GM12801 (cell line): ENCODE data around the gene ATG16L1.

Experiments
- TF ChIP-seq, protein P1 (sequence below): IDR thresholded peaks from one replicate; pipeline ENCODE4 v1.5.1; 2011; ENCODE audit warnings: control low read depth; ENCODE audit not compliant: insufficient read length; ENCODE audit errors: extremely low read depth

Gene ATG16L1

GRCh38 chr2:233343171-233343705, 91.8 kb downstream of the ATG16L1 start:
- TF ChIP-seq, protein P1, sequence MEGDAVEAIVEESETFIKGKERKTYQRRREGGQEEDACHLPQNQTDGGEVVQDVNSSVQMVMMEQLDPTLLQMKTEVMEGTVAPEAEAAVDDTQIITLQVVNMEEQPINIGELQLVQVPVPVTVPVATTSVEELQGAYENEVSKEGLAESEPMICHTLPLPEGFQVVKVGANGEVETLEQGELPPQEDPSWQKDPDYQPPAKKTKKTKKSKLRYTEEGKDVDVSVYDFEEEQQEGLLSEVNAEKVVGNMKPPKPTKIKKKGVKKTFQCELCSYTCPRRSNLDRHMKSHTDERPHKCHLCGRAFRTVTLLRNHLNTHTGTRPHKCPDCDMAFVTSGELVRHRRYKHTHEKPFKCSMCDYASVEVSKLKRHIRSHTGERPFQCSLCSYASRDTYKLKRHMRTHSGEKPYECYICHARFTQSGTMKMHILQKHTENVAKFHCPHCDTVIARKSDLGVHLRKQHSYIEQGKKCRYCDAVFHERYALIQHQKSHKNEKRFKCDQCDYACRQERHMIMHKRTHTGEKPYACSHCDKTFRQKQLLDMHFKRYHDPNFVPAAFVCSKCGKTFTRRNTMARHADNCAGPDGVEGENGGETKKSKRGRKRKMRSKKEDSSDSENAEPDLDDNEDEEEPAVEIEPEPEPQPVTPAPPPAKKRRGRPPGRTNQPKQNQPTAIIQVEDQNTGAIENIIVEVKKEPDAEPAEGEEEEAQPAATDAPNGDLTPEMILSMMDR: no peak
